Measurements from ENCODE around the gene TAP2. TPM values are rescaled to one million over a fixed set of nuclear protein-coding genes. Genes with fewer than 3 reads are reported as not detected.
A peak's percentile ranks its signal among the peaks of the same experiment; 100 is the strongest.
"Not testable (repeated sequence)": the region's sequence is repeated elsewhere in the genome, so short reads cannot be mapped to it uniquely, and the experiment has no call there.

TAP2 gene
- total RNA-seq, 2 donors from 2014 or later = 38.9 to 109 TPM

DNA sequence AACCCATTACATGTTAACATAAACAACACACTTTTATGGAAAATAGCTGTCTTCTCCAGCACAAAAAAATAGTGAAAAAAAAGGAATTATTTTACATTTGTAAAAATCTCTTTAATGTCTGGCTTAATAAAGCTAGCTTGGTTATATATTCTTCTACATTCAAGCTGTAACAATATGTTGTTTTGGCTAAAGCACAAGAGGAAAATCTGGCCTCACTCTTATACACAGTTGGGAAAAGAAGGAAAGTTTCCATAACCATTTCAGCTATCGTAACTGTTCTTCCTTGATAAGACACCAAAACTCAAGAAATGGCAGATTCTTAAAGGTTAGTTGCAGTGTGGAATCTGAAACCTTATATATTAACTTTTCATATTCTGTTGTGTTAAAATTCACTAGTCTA is 29.4 kb downstream of the TAP2 start:
- intact Hi-C loops (cut with DNase I, micrococcal nuclease) = no loop called here
- ATAC-seq (no peak), DNase-seq (no peak)

GRCh38 chr6:32807020-32807580 is 31.4 kb downstream of the TAP2 start:
- intact Hi-C loops (cut with DNase I, micrococcal nuclease) = no loop called here
- ATAC-seq = no peak
- DNase-seq = no peak

- intact Hi-C loops (cut with DNase I, micrococcal nuclease); DNase-seq; ATAC-seq: not testable (repeated sequence)
These were observed 33.1 kb downstream of the TAP2 start for GRCh38 chr6:32805404-32805803.

DNA sequence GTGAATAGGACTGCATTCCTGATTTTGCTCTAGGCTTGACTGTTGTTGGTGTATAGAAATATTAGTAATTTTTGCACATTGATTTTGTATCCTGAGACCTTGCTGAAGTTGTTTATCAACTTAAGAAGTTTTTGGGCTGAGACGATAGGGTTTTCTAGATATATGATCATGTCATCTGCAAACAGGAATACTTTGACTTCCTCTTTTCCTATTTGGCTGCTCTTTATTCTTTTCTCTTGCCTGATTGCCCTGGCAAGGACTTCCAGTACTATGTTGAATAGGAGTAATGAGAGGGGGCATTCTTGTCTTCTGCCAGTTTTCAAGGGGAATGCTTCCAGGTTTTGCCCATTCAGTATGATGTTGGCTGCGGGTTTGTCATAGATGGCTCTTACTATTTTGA is 35.1 kb downstream of the TAP2 start:
- intact Hi-C loops (cut with DNase I, micrococcal nuclease) = no loop called here
- no peak for ATAC-seq
- DNase-seq = no peak

DNA sequence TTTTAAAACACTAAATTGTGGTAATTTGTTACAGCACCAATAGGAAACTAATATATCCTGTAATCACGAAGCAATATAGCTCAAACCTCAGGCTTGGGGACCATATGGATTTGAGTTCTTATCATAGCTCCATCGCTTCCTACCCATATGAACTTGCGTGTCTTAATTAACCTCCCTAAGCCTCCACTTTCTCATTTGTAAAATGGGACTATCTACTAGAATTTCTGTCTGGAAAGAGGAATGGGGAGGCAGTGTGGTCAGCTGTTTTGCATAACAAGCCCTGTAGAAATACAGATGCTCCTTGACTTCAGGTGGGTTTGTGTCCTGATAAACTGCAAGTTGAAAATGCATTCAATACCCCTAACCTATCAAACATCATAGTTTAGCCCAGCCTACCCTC is 38.8 kb downstream of the TAP2 start:
- DNase-seq (no peak), ATAC-seq (no peak)
- intact Hi-C loops (cut with DNase I, micrococcal nuclease) = loop anchor here in 1 of 2 donors (10.0 kb wide), 1 partner anchor 385 kb away; no protein-coding TSS in a partner anchor

DNA sequence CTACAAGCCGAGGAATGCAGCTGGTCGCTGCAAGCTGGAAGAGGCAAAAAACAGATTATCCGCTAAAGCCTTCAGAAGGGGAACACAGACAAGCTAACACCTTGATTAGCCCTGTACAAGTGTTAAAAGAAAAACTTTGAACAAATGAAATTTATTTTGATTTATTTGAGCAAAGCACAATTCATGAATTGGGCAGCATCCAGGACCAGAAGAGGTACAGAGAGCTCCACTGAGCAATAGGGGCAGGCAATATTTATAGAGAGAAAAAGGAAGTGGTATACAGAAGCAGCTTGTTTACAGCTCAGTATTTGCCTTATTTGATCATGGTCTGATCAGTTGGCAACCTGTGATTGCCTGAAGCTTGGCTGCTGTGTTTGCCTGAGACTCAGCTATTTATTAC is 39.4 kb downstream of the TAP2 start:
- ATAC-seq (no peak), DNase-seq (no peak)
- intact Hi-C loops (cut with DNase I, micrococcal nuclease) = loop anchor here in 1 of 2 donors (10.0 kb wide), 1 partner anchor 384 kb away; no protein-coding TSS in a partner anchor

DNA sequence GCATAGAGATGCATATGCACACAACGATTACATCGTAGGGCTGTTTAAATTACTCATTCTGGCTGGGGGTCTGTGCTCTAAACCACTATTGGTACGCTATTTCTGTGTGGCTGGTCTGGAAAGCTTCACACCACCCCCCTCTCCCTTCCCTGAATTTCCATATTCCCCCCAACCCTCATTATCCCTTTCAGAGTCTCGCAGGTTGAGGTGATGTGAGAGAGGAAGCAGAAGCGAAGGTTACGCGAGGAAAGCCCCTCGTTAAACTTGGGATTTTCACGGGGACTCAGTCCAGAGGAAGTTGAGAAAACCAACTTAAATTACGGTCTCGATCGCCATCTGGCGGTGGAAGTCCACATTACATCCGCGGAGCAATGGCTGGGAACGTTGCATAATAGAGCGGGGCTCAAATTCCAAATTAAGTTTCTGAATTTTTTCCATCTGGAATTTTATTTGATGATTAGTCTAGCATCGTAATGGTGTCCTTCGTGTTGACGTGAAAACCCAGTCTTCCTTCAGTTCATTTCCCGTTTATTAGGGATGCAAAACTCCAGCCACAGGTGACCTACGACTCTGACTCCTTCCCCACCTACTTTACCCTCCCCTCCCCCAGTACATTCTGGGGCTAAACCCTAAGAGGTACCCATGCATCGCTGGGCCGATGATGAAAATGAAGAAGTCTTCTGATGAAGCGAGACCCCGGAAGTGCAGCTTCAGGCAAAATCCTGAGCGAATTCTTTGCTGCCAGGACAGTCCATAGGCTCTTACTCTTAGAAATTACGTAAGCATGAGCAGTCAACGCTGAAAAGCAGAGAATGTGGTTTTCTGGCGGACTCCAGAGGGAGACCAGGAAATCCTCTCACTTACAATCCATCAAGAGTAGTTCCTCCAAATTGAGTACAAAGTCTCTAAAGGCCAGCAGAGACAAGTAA is 41.4 kb downstream of the TAP2 start:
- intact Hi-C loops (cut with DNase I, micrococcal nuclease) = loop anchor here (2.0 to 10.0 kb wide), 2 partner anchors 380 to 382 kb away; no protein-coding TSS in a partner anchor
- ATAC-seq (peak; percentile 63), DNase-seq (peak; percentile 36 to 84)

GRCh38 chr6:32794510-32794909 is 44.0 kb downstream of the TAP2 start:
- no peak for ATAC-seq
- DNase-seq = no peak
- intact Hi-C loops (cut with DNase I, micrococcal nuclease) = loop anchor here in 1 of 2 donors (10.0 kb wide), 1 partner anchor 380 kb away; no protein-coding TSS in a partner anchor

- no peak for DNase-seq
- ATAC-seq = no peak
- intact Hi-C loops (cut with DNase I, micrococcal nuclease) = loop anchor here in 1 of 2 donors (10.0 kb wide), 1 partner anchor 378 kb away; no protein-coding TSS in a partner anchor
These were observed 45.6 kb downstream of the TAP2 start for GRCh38 chr6:32792901-32793435.

GRCh38 chr6:32790306-32790705 is 48.2 kb downstream of the TAP2 start:
- DNase-seq (no peak), ATAC-seq (no peak)
- intact Hi-C loops (cut with DNase I, micrococcal nuclease) = loop anchor here in 1 of 2 donors (10.0 kb wide), 1 partner anchor 376 kb away; no protein-coding TSS in a partner anchor

Other genes with a start within 250 kb of the TAP2 start
- 100 to 1,000 TPM in 1 of 2 donors, 10 to 100 TPM in 1; 34.7 to 191 TPM for gene HLA-DRB1, start 248.9 kb downstream of the TAP2 start, total RNA-seq
- 10 to 100 TPM in 1 of 2 donors, 1 to 10 TPM in 1; 5.1 to 45.0 TPM for gene HLA-DQA1, start 201.3 kb downstream of the TAP2 start, total RNA-seq
- gene HLA-DQB1, start 172.1 kb downstream of the TAP2 start, total RNA-seq = 10 to 100 TPM in 1 of 2 donors, 1 to 10 TPM in 1; 6.6 to 39.3 TPM
- gene HLA-DQA2, start 97.3 kb downstream of the TAP2 start, total RNA-seq = 1 to 10 TPM in 1 of 2 donors, not detected in 1; 1.2 TPM
- under 1 TPM; 0.58 to 0.95 TPM for gene HLA-DQB2, start 75.2 kb downstream of the TAP2 start, total RNA-seq
- 1 to 10 TPM in 1 of 2 donors, under 1 TPM in 1; 0.64 to 1.7 TPM for gene HLA-DOB, start 21.7 kb downstream of the TAP2 start, total RNA-seq
- 100 to 1,000 TPM; 110 to 168 TPM for gene PSMB8, start 5.3 kb upstream of the TAP2 start, total RNA-seq
- 100 to 1,000 TPM in 1 of 2 donors, 10 to 100 TPM in 1; 73.5 to 118 TPM for gene TAP1, start 15.0 kb upstream of the TAP2 start, total RNA-seq
- 10 to 100 TPM; 26.3 to 72.2 TPM for gene PSMB9, start 15.5 kb upstream of the TAP2 start, total RNA-seq
- 10 to 100 TPM in 1 of 2 donors, 1 to 10 TPM in 1; 4.0 to 21.3 TPM for gene HLA-DMB, start 102.3 kb upstream of the TAP2 start, total RNA-seq
- 10 to 100 TPM; 11.8 to 22.1 TPM for gene HLA-DMA, start 114.4 kb upstream of the TAP2 start, total RNA-seq
- 100 to 1,000 TPM; 128 TPM for gene BRD2, start 129.9 kb upstream of the TAP2 start, total RNA-seq
- gene HLA-DOA, start 170.9 kb upstream of the TAP2 start, total RNA-seq = 1 to 10 TPM in 1 of 2 donors, under 1 TPM in 1; 0.92 to 4.7 TPM
- gene HLA-DPA1, start 234.9 kb upstream of the TAP2 start, total RNA-seq = 100 to 1,000 TPM in 1 of 2 donors, 10 to 100 TPM in 1; 14.8 to 103 TPM
- 10 to 100 TPM; 15.1 to 65.5 TPM for gene HLA-DPB1, start 237.3 kb upstream of the TAP2 start, total RNA-seq

Measured in left colon (tissue), 2 donors.